ENCODE data around the gene RING1.

GRCh38 chr6:33199687-33200218 lies 8.5 kb upstream of the RING1 start:
- TF ChIP-seq CTCF (IDR thresholded peaks at IDR 0.05), result no peak
- TF ChIP-seq EZH2phosphoT487 (IDR thresholded peaks at IDR 0.05), result no peak

Measured in neural progenitor cell (in vitro differentiated cells).